NCI-H1092 (cell line): ENCODE measurements around the gene TEX35.

Experiments
- DNase-seq: peaks from one replicate; lab custom pipeline; 2025; lab: John Stamatoyannopoulos, UW

TEX35 gene

DNA sequence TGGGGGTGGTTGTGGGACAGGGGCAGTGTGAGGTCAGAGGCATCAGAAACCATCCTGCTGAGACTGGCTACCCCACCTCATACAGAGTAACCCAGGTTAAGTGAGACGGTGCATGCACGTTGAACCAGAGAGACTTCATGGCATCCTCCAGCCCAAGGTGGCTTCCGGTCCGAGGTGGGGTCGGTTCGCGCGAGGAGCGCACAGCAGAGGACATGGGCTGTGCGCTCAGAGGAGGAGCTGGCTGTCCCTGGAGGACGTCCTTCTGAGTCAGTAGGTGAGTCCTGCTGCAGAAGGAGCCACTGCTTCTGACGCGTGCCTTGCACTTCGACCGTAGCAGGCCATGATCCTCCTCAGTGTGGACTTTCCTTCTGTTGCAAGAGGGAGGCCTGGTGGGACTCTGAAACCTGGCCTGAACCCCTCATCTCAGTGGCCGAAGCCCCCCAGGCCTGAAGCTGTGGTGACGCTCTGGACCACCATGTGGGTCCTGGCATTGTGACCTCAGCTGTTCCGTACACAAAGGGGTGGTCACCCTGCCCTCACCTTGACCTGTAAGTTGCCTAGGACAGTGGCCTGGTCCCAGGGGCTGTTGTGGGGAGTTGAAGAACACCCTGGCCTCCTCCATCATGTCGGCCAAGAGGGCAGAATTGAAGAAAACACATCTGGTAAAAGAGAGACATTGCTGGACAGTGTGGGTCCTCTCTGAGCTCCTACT, at the start of gene TEX35:
Gene TEX35 (plus strand): TSS at position 544 of the 712 bp plus-strand sequence. CDS start 80 bp downstream, at position 624.
- DNase-seq: no peak

DNA sequence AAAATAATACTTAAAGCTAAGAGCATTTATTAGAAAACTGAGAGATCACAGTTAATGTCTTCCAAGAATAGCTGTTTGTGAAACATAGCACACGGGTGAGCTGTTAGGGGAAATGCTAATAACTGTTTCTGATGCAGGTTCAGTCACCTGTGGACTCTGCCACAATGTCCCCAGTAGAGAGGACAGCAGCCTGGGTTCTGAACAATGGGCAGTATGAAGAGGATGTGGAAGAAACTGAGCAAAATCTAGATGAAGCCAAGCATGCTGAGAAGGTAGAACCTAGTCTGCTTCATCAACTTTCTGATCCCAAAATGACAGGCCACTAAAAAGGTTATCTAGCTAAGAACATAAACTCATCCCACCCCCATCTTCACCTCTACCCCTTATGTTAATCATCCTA, 48.8 kb upstream of the TEX35 start:
- no peak for DNase-seq

DNA sequence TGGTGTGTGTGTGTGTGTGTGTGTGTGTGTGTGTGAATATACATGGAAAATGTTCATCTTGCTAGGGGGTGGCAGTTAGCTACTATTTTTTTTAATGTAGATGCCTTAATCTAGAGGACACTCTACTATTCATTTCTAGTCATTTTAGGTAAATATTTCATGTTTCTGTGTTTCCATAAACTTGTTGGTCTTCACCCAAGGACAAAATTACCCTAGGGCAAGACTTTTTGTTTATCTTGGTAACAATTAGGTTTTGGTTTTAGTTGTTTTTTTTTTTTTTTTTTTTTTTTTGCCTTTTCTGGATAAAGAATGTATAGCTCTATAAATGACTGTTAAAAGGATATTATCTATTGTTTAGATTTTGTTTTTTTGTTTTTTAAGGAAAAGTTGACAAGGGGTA, 48.3 kb upstream of the TEX35 start:
- no peak for DNase-seq

DNA sequence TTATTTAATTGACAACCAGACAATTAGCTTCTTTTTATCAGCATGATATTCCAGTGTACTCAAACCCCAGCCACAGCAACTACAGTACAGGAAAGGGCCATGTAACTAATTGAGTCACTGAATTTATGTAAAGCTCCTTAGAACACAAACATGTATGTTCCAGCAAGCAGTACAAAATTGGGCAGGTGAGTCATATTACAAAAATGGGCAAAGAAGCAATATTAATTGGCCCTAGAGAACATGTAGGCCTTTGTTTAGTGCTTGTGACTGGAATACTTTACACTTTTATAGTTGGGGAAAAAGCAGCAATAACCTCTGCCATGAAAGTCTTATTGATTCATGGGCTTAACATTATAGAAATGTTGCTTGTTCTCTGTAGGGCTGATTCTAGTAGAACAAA, 47.9 kb upstream of the TEX35 start:
- DNase-seq: no peak

DNA sequence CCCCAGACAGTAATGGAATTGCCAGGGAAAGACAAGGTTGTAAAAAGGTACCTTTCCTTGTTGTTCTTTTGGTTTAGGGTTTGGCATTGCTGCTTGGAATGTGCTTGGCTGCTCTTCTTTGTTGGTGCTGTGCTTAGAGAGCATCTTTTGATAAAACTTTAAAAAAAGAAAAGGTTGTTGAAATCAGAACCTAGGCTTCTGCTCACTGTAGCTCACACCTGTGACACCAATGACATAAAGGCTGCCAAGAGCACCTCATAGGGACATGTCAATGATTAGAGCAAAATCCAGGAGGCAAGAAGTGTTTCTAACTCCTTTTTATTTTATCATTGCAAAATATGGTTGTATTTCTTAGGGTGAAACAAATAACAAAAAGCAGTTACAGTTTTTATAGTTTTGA, 45.1 kb upstream of the TEX35 start:
- no peak for DNase-seq

DNA sequence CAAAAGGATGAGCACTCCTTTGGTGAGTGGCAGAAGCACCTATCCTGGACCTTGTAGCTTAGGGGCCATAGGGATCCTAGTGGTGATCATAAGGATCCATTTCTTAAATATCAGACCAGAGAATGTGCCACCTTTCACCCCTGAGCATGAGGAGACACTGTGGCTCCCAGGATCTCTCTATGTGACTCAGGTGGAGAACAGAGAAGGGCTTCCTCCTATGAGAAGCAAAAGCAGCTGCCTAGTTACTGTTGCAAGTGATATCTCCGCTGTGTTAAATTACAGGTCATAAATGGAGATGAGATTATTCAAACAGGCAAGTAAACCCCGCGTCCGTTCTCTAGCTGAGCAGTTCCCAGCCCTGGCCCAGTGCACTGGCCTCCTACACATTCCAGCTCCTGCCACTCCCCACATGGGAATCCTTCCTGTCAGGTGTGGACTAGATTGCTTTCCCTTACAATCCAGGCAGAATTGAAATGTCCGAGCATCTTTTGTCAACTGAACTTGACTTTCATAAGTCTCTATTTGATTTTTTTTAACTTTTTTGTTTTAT, 42.4 kb upstream of the TEX35 start:
- no peak for DNase-seq

DNA sequence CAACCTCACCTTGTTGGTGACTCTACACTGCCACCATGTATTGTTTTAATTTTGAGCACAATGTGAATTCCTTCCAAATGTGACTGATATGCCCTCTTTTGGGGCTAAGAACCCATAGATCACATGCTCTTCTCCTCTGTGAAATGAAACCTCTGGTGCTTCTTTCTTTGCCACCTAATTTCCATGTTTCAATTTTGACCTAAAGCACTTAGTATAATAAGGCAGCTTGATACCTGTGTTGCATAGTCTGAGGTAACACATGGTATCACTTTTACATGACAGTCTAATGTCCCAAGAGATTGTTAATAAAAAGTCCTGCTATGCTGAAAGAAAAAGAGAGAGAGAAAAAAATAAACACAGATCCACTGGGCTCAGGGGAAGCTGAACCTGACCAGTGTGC, 40.4 kb upstream of the TEX35 start:
- no peak for DNase-seq

DNA sequence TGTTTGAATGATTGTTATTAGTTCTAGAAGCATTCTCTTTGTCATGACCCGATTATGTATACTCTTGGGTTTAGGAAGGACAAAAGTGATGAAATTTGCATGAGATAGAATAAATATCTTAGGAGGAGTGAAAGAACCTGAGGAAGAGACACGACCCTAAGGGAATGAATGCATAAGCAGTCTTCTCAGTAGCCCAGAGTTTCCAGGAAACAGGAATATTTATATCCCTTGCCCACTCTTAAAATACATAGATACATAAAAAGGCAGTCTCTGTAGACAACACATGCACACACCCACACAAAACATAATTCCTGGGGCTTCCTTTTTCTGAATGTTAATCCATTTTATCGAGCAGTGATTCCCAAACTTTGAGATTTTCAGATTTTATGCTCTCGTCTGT, 35.5 kb upstream of the TEX35 start:
- no peak for DNase-seq

DNA sequence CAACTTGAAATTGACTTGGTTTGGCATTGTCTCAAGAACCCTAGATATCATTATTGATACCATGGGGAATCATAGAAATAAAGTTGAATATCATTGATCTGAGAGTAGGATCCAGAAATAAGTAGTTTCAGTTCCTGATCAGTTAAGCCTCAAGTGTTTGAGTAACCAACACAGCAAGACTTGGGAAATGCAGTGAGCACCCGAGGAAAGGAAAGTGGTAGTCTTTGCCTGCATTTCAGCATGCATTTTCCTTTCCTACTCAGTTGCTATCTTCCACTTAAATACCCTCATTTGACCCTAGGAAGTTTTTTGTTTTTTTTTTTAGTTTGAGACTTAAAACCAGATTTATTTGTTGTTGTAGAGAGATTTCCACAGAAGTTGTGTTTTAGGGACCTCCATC, 35.1 kb upstream of the TEX35 start:
- DNase-seq: no peak

DNA sequence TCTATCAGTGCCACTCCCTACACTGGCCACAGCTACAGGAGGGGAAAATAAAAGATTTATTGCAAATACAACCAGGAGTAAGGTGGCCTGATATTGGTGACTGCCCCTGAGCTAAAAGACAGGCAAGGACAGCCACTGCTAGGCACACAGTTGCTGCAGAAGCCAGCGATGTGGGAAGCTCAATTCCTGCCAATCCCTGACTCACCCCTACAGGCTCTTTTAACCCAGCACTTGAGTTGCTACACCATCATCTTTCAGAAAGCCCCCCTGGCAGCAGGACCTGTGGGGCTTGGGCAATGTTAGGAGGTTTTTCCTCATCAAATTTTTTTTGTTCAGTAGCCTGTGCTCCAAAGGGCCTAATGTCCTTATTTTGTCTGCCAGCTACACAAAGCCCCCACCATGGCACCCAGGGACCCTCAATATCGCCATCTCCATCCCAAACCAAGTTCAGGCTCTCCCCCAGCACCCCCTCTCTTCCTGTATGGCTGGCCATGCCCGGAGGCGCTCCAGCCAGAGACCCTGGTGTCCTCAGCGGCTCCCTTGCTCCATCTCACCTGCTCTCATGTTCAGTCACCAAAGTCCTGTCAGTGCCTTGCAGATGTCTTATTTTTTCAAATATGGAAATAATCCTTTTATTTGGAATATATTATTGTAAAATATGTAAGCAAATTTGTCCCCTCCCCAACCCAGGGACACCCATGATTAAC, 29.5 kb upstream of the TEX35 start:
- DNase-seq: no peak

DNA sequence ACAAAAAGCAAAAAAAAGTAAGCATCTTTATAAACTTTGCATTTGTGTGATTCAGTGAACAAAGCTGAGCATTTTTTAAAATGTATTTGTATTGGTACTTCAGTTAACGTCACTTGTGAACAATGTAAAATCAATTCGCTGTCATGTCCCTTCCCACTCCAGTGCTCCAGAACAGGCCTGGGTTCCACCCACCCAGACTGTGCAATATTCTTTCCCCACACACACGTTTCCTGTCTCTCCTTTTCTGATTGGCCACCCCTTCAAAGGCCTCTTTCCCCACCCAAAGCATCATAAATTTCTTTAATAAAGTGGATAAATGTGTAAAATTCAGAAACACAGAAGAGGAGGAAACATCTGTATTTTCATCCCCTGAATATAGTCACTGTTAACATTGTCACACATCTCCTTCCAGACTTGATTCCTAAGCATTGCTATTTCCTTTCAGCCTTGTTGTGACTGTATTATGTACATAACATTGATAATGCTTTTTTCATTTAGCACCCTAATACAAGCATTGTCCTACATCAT, 28.1 kb upstream of the TEX35 start:
- no peak for DNase-seq

DNA sequence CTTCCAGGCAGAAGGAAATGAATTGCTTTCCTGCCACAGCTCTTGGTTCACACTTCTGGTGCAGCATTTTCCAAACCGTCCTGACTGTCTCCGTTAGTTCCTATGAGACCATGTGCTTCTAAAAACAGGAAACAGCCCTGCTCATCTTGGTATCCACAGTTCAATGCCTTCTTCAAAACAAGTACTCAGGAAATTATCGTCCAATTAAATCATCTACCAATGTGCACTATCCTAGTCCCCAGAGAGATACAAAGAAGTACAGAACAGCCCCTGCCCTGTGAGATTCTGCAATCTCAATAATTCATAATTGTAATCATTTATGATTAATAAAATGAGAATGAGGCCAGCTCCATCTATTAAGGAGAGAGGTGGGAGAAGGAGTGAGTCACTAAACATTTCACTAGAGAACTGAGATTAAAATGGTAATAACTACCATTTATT, 27.3 kb upstream of the TEX35 start:
- DNase-seq: no peak

DNA sequence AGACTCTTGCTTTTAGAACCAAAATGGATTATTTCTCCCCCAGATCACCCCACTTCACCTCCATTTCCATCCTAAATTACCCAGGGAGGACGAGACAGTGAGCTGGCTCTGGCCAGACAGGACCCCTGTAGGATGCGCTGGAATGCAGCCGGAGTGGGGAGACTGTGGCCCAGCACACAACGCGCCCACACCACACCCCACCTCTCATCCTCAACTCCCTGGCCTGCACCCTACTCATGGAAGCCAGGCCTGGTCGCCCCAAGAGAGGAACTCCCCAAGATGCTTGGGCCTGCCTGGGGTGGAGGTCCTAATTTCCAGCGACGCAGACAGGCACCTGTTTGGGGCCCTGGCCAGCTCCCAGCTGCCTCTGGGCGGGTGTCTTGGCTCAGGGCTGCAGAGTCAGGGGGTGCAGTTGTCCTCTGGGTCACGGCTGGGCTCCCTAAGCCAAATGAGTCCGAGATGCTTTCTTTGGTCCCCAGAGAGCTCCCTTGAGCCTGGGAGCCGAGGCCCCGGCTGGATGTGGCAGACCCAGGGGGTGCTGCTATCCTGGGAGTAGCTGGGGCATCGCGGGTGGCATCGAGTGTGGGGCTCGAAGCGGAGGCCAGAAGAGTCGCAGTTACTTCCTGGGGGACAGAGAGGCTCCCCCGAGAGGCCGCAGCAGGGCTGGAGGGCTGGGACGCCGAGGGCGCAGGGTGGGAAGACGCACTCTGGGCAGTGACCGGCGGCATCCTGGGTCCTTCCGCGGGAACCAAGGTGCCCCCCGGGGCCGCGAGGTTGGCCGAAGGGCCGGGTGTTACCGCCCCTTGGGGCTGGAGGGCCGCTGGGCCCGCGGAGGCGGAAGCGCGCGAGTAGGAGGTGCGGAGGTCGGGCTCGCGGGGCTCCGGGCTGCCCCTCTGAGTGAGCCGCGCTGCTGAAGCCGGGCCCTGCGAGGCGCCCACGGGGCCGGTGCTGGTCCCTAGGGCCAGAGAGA, 26.5 kb upstream of the TEX35 start:
- no peak for DNase-seq

DNA sequence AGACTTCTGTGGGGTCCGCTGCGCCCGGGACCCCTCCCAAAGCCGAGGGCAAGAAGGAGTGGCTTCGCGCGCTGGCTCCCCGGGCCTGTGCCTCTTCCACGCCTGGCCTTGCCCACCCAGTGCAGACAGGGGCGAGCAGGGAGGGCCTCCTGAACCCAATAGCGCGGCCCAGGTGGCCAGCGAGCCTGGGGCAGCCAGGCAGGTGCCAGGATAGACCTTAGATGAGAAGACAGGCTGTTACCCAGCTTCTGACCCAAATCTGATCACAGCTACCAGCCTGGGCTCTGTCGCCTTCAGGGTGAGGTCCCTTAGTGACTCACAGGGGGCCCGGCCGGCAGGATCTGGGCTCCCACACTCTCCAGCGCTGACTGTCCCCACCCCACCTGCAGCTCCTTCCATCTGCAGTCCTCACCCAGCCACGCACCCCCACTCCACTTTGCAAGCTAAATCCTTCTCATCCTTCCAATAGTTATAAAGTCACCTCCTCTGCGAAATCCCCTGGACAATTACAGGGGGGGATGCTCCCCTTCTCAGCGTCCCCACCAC, 25.8 kb upstream of the TEX35 start:
- no peak for DNase-seq

DNA sequence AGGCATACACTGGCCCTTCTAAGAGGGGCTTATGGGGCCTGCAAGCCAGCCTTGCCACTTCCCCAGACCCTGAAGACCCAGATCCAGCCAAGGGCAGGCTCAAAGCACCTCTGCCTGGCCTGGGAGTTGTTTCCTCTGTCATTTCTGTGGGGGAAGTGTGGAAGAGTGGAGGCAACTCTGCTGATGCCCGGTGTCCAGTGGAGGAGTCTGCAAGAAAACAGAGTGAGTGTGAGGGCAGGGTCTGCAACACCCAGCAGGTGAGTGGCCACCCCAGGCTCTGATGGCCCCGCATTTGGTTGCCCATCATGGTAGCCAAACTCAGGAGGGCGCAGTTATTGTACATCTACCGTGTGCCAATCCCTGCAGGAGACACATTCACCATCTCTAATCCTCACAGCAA, 24.5 kb upstream of the TEX35 start:
- DNase-seq: no peak

DNA sequence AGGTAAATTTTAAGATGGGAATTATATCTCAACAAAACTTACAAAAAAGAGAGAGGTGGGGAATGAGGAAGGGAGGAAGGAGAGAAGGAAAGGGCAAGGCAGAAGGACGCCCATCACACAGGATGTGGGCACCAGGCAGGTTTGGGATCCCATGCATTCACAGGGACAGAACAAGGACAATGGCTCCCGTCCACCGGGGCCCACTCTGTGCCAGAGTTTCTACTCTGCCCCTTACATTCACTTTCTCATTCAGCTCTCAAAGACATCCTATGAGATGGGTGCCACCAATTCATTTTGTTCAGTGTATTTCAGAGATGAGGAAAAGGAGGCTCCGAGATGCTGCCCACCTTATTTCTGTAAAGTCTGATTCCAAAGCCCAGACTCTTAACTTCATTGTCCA, 23.5 kb upstream of the TEX35 start:
- DNase-seq: no peak

DNA sequence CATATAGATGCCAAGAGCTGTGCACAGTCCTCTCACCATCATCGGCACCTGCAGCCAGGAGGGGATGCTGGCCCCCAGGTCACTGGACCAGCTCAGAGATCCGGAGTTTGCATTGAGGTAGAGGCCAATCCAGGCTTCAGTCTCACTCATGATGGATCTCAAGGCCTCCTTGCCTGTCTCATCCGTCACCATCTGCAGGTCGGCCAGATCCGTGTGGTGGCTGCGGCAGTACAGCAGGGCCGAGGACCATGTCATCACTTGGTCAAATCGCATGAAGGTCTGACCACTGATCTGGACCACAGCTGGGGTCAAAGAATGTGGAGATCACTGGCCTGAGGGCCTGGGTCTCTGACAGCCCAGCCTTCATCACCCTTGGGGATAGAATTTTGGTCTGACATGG, 22.8 kb upstream of the TEX35 start:
- no peak for DNase-seq

DNA sequence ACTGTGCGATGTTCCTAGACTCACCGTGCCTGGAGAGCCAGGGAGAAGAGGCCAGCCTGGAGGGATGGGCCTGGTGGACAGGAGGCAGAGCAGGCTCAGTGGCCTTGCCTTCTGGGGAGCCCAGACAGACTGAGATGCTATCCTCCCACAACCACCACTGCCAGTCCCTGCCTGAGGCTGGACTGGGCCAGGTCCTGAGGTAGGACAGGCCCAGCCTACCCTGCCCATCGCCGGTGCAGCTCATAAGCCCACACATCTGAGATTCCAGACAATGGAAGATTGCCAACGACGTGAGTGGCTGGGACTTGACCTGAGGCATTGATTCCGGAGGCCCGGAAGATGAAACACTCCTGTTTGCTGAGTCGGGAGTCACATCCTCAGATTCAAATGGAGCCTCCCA, 21.9 kb upstream of the TEX35 start:
- DNase-seq: no peak

DNA sequence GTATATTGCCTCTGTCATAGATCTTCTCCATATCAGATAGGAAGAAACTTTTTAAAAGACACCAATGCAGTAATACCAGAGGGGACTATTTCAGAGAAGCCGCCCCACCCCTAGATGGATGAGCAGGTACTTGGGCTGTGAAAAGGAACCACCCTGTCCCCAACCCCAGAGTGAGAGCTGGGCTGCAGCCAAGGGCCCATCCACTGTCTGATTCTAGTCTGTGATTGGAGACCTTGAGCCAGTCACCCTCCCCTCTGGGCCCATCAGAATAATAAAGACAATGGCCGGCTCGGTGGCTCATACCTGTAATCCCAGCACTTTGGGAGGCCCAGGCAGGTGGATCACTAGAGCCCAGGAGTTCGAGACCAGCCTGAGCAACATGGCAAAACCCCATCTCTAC, 21.2 kb upstream of the TEX35 start:
- no peak for DNase-seq

DNA sequence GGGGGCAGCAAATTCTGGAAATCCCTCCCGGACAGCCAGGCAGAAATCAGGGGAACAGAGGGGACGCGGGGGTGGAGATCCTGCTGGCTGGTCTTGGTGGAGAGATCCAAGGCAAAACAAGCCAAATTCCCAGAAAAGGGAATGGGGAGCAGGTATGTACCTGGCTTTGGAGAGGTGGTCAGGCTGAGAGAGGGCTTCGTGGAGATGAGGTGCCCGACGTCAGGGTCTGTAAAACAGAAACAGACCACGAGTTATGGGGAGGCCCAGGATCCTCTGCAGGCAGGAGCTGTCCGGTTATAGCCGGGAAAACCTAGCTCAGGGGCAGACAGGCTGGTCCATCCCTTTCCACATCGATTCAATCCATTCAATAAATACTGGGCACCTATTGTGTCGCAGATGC, 20.6 kb upstream of the TEX35 start:
- no peak for DNase-seq

DNA sequence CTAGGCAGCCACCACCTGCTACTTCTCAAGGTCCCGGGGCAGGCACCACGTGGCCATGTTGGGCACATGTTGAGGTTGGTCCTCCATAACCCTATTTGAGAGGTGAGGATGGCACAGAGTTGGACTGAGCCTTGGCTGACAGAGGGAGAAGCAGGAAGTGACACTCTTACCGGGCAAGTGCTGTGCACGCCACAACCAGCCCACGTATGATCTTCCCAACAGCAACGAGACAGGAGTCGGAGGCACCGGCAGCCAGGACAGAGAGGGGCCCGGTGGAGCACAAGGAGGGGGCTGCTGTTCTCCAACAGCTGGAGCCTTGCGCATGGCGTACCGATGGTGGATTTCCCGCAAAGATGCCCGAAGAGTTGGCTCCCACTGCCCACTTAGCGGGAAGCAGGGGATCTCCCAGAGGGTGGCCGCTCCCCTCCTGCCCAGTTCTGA, 19.6 kb upstream of the TEX35 start:
- DNase-seq: no peak

DNA sequence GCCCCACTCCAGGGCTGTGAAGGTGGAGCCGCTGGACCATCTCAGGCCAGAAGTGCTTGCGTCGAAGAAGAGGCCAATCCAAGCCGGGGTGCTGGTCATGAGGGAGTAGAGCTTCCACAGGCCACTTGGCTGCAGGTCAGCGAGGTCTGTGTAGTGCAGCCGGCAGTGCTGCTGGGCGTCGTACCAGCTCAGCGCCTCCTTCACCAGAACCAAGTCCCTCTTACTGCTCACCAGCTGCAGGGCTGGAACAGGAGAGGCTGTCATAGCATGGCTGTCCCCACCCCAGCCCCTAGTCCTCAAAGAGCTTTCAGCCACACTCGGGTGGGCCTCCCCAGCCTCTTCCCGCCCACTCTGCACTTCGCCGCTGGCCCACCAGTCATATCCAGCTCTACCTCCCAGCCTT, 18.3 kb upstream of the TEX35 start:
- no peak for DNase-seq
